HG02973 (cell line): Measurements from ENCODE around the gene SNTB2.
A peak's percentile ranks its signal among the peaks of the same experiment; 100 is the strongest.
"Not testable (repeated sequence)": the region's sequence is repeated elsewhere in the genome, so short reads cannot be mapped to it uniquely, and the experiment has no call there.

ENCODE experiments used
- ATAC-seq: cut with Tn5 transposase; IDR thresholded peaks from one replicate; pipeline ENCODE4 v1.9.1; 2021; ENCODE audit warnings: moderate library complexity; ENCODE audit not compliant: unreplicated experiment

The SNTB2 gene

DNA sequence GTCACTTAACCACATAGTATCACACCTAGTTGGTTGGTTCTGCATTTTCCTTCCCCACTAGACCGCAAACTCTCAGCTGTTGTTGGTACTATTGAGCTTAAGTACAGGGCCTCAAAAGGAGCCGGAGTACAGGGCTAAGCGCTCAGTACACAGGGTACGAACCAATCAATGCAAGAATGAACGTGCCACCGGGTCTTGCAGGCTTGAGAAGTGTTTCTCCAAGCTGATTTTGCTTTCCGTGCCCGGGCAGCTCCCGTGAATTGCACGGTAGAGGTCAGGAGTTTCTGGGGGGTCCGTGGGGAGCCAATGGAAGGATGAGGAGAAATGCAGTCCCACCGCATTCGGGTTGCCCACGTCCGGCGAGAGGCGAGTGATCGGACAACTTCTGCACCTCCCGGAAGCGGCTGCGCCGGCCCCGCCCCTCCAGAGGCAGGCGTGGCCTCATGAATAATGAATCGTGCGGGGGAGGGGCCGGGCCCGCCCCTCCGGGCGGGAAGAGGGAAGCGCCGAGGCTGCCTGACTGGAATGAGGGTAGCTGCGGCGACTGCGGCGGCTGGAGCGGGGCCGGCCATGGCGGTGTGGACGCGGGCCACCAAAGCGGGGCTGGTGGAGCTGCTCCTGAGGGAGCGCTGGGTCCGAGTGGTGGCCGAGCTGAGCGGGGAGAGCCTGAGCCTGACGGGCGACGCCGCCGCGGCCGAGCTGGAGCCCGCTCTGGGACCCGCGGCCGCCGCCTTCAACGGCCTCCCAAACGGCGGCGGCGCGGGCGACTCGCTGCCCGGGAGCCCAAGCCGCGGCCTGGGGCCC lies at the start of gene SNTB2:
Gene SNTB2 (plus strand): TSS at position 523 of the 804 bp plus-strand sequence. CDS start 3 bp downstream, at position 526.
- peak; percentile 67 for ATAC-seq

DNA sequence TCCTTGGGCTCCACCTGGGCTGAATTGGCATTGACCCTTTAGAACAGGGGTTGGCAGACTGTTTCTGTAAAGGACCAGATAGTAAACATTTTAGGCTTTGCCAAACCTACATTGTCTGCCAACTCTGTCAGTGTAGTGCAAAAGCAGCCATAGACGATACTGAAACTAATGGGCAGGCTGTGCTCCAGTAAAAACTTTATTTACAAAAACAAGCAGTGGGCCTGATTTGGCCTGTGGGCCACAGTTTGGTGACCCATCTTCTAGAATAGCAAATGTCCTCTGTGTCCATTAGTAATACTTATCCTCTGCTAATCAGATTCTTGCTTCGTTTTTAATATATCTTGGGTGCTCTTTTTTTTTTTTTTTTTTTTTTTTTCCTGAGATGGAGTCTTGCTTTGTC lies 48.4 kb upstream of the SNTB2 start:
- no peak for ATAC-seq

DNA sequence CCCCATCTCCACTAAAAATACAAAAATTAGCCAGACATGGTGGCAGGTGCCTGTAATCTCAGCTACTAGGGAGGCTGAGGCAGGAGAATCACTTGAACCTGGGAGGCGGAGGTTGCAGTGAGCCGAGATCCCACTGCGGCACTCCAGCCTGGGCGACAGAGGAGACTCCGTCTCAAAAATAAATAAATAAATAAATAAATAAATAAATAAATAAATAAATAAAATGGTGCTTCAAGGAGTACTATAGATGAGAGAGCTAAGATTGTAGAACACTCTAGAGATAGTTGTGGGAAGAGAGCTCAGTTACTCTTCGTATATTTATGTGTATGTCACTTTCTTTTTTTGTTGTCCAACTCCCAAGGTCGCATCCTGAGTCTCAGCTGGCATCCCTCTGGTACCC lies 47.5 kb upstream of the SNTB2 start:
- not testable (repeated sequence) for ATAC-seq

DNA sequence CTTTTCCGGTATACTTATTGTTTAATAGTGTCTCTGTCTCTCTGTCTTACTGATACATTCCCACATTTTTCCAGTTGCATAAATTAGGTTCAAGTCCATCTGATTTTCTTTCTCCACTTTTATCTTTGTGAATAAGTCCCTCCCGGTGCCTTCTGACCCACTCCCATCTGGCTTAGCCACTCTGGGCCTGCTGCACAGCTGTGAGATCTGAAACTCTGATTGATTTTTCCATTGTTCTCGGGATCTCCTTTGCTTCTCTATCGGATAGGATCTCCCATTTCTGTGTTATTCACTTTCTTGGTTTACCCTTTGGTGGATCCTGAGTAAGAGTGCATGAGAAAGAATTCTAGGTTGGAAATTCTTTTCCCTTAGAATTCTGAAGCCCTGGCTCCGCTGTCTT lies 46.0 kb upstream of the SNTB2 start:
- no peak for ATAC-seq

DNA sequence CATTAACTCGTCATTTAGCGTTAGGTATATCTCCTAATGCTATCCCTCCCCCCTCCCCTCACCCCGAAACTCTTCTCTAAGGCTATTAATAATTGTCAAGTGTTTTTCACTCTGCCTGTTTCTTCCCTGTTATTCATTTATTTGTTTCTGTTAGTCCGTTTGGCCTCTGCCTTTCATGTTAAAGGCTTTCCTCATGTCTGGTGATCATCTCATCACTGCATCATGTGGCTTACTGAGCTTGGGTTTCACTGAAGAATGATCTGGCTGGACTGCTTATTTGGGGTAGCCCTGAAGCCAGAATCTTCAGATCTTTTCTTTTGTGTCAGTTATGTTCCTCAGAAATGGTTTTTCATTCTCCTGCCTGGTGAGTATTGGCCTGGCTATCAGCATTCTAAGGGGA lies 45.0 kb upstream of the SNTB2 start:
- no peak for ATAC-seq

DNA sequence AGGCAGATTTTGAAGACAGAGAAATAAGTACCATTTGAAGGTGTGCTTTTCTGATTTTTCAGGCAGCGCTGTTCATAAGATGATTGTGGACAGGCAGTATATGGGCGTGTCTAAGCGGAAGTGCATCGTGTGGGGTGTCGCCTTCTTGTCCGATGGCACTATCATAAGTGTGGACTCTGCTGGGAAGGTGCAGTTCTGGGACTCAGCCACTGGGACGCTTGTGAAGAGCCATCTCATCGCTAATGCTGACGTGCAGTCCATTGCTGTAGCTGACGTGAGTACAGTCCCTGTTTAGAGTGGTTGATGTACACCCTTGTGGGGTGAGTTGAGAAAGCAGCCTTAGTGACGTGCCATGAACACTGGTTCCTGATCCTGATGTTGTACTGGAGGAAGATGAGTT lies 43.8 kb upstream of the SNTB2 start:
- no peak for ATAC-seq

DNA sequence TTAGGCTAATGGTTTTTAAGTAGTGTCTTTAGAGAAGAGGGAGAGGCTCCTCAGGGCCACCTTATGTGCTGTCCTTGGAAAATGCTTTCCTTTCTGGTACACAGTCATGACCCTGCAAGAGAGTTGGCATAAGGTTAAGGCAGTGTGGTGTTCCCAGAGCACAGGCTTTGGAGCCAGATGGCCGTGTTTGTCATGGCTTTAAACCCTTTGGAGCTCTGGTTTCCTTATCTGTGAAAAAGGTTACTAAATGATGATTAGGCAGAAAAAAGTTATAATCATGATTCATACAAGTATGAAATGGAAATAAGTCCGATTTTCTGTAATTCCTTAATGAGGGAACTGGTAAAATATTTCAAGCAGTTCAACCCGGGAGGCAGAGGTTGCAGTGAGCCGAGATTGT lies 41.3 kb upstream of the SNTB2 start:
- ATAC-seq, result no peak

DNA sequence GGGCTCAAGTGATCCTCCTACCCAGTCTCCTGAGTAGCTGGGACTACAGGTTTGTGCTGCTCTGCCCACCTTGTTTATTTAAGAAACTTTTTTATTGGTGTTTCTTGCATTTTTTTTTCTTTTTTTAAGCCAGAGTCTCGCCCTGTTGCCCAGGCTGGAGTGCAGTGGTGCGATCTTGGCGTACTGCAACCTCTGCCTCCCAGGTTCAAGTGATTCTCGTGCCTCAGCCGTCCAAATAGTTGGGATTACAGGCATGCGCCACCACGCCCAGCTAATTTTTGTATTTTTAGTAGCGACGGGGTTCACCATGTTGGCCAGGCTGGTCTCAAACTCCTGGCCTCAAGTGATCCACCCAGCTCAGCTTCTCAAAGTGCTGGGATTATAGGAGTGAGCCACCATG lies 37.3 kb upstream of the SNTB2 start:
- not testable (repeated sequence) for ATAC-seq

DNA sequence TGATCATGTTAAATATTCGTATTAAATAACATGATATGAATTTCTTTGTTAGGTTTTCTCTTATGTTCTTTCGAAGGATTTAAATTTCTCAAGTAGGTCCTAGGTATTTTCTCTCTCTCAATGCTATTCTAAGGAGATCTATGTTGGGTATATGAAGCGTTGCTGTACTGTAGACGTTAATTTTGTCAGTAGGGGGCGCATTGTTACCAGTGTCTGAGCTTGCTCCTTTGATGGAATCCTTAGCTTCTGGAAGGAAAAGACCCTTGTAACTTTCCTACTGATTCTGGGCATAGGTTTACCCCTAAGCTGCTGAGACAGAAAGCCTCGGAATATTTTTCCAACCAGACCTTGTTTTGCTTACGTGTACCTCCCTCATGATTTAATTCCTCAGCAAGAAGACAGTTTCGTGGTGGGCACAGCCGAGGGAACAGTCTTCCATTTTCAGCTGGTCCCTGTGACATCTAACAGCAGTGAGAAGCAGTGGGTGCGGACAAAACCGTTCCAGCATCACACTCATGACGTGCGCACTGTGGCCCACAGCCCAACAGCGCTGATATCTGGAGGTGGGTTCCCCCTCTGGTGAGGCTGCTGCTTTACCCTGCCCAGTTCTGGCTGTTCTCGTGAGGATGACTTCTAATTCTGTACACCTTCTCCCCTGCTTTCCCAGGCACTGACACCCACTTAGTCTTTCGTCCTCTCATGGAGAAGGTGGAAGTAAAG lies 36.7 kb upstream of the SNTB2 start:
- no peak for ATAC-seq

DNA sequence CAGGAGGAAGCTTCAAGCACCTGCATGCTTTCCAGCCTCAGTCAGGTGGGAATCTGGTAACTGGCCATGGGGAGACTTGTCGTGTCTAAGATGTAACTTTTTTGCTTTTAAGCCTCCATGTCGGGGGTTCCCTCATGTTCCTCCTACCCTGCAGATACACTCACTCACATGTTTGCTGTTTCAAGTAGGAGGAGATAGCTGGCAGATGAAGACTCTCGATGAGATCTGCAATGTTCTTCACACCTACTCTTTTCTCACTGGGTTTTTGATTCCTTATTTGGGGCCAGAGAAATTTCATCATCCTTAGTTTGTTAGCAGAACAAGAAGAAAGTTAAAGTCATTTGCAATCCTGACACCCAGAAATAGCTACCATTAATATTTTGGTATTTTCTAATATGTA lies 29.8 kb upstream of the SNTB2 start:
- no peak for ATAC-seq

DNA sequence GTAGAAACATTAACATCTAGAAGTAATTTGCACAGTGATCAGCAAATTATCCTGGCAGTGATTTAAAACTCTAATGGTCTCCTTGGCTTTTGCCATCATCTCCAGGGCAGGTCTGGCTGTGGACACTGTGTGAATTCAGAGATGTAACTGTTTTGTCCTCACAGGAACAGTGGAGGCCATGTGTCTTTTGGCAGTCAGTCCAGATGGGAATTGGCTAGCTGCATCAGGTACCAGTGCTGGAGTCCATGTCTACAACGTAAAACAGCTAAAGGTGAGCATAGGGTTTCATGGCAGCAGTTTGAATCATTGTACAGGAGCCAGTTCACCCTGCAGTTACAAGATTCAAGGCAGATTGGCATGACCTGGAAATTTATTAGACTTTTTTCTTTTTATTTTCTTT lies 26.8 kb upstream of the SNTB2 start:
- no peak for ATAC-seq

DNA sequence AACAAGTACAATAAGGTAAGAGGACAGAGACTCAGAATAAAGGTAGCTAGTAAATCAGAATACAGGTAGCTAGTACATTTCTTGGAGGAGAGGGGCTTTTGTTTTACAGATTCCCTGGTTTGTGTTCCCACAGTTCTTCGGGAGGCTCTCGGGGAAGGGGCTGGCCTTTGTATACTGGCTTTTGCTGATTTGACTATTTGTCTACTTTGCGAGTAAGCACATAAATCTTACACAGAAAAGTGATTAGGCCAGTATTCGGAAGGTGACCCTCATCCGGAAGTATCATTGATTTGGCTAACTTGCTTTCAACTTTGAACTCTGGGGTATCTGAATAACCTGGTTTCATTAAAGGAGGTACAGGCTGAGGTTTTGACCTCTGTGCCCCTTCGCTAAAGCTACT lies 21.4 kb upstream of the SNTB2 start:
- no peak for ATAC-seq

DNA sequence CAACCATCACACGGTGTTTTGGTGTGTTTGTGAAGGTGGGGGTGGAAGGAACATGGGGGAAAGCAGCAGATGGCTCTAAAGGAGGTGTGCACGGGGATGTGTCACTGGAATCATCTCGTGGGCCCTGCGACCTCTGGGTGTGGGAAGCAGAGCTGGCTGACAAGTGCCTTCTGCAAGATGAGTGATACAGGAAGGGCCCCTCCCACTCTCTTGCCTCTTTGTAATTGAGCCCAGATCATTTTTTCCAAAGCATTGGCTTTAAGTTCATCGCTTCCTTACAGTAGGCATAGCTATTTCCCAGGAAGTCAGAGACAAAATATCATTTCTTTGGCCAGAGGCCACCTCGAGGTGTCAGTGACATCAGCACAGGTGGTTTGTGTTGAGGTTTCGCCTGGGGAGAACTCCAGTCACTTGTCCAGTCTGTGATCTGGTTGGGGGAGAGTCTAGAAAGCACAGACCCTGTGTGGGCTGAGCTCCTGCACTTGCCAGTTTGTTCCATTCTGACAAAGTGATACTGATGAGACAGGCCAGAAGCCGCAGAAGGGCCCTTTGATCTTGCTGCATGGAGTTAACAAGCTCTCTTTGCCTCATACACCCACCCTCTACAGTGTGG lies 20.6 kb upstream of the SNTB2 start:
- no peak for ATAC-seq

DNA sequence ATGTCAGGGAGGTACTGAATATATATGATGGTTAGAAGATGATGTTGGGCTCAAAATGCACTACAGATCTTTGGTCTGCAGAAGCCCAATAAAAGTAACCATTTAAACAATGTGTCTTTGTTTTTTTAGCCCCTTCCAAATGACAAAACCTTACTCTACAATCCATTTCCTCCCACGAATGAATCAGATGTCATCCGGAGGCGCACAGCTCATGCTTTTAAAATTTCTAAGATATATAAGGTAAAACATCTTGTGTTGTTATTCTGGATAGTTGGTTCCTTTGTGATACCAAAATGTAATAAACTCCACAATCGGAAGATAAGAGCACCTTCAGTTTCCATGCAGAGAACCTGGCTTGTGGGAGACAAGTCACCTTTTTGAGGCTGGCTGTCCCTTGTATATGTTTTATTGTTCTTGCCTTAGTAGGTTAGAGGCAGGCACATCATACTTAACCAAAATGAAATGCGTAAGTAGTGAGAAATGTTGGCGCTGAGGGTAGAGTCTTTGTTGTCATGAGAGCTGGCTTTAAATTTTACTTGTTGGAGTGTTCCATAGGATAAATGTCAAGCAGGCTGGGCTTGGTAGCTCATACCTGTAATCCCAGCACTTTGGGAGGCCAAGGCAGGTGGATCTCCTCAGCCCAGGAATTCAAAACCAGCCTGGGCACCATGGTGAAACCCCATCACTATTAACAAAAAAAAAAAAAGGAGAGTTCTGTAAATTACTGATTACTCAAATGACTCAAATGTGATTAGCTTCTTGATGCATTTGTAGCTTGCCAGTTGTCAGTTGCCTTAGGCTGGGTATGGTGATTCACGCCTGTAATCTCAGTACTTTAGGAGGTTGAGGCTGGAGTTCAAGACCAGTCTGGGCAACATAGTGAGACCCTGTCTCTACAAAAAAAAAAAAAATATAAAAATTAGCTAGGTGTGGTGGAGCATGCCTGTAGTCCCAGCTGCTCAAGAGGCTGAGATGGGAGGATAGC lies 19.7 kb upstream of the SNTB2 start:
- no peak for ATAC-seq

DNA sequence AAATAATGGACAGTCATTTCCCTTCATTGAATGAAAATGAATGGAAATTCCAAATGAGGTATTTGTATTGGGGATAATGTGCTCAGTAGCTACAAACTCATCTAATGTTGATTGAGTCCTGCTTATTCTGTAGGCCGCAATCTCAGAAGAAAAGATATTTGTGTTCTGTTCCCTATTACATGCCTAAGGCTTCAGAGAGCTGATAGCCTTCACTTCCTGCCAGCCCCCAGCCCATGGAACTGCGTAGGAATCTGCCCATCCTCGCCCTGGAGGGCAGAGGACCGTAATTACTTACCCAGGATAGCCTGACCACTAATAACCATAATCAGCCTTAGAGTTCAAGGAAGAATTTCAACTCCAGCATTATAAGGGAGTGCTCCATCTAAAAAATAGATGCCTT lies 17.9 kb upstream of the SNTB2 start:
- ATAC-seq, result no peak

DNA sequence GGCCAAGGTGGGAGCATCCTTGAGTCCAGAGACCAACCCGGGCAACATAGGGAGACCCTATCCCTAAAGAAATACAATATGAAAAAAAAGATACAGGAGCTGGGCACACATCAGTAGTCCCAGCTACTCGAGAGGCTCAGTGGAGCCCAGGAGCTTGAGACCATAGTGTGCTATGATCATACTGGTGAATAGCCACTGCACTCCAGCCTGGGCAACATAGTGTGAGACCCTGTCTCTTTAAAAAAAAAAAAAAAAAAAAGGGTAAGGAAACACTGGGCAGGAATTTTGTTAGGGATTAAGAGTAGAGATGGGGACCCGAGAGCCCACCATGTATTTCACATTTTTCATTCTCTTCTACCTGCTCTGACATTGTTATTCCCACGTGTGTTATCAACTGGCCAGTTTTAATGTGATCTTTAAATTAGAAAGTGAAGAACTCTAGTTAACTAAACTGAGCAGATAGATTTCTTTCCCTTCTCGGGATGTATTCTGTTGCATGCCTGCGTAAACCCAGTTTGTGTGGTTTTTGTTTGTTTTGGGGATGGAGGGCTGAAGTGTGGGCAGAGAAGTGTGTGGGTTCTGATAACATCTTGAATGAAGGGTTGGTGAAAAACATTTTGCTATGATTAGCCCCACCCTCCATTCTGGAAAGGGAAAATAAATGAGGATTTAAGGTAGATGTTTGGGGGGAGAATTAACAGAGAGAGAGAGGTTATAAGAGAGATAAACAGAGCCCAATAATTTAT lies 17.2 kb upstream of the SNTB2 start:
- no peak for ATAC-seq

DNA sequence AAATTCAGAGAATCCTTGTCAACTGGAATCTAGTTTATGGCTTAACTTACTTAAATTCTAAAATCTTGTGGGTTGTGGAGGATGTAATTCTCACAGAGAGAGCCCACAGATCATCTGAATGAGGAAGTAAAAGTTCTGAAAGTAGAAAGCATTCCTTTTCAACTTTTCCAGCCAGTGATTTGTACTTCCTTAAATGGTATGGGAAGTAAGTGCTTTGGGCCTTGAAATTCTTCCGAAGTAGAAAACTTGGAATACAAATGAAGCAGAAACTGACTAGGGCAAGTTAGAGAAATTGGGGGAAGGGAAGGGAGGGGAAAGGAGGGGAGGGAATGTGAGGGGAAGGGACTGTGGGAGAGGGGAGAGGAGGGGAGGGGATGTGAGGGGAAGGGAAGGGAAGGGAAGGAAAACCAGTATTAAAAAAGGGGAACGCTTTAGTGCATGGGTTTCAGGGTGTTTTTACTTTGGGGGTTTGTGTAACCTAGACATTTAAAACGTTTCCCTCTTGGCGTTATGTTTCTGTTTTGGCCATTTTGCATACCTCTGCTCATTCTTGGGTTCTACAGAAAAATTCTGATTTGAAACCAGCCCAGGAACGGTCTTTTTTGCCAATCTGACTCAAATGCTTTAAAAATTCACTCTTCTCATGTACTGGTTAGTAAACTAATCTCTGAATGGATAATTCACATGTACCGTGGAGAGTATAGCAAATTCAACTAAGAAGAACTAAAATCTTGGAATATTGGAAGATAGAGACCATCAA lies 15.5 kb upstream of the SNTB2 start:
- no peak for ATAC-seq

DNA sequence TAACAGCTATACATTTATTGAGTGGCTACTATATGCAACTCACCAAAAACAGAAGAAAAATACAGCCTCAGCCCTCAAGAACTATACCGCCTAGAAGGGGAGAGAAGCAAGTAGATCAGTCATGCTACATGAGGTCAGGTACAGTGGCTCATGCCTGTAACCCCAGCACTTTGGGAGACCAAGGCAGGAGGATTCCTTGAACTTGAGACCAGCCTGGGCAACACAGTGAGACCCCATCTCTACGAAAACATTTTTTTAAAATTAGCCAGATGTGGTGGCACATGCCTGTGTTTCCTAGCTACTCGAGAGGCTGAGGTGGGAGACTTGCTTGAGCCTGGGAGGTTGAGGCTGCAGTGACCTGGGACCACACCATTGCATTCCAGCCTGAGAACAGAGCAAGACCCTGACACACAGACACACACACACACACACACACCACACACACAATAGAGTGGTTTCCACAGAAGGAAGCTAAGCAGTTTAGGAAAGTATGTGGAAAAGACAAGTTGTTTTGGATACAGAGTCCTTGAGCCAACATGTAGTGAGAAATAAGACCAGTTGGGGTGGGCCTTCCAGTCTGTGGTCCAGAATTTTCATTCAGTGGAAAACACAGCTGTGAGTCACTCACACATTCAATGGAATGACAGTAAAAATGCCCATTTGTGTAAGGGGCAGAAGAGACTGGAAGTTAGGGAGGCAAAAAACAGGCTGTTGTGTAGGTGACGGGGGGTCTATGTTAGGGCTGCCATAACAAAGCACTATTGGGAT lies 10.7 kb upstream of the SNTB2 start:
- ATAC-seq, result no peak
